Retina (tissue), 1 donor: ENCODE results near the gene FOXP1.
A peak's percentile ranks its signal among the peaks of the same experiment; 100 is the strongest.
"Not testable (repeated sequence)": the region's sequence is repeated elsewhere in the genome, so short reads cannot be mapped to it uniquely, and the experiment has no call there.

ENCODE experiments used
- DNase-seq: peaks from one replicate; pipeline ENCODE4 v3.0.0-alpha.2; 2016

The FOXP1 gene

DNA sequence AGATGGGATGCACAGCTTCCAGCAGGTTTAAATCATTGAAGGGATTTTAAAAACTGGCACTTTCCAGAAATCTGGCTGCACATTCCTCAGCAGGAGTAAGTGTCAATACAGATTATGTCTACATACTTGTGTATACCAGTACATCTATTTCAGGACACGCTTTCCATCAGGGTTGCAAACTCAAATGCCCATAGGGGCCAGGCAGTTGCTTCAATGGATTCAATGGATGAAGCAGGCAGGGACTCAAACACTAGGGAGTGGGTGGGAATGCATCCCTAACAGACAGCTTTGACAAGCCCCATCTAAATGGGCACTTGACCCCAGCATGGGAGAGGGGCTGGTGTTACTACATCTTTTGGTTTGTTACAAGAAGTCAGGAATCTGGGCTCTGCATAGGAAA is 136.8 kb downstream of the FOXP1 start:
- peak; percentile 41 for DNase-seq

DNA sequence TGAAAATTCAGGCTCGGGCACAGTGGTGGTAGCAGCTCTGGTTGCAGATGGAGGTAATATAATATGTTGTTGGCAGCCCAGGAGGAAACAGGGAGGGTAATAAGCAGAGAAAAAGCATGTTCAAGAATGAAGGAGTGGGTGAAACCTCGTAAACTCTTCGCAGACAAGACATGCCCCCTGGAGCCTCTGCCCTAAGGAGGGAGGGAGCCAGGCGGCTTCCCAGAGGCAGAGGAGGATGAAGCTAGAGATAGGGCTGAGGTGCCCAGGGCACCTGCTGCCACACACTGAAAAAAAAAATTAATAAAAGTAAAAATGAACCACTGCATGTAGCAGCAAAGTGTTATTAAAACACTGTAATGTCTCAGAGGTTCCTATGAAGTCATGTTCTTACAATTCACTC is 137.3 kb downstream of the FOXP1 start:
- DNase-seq, result no peak

DNA sequence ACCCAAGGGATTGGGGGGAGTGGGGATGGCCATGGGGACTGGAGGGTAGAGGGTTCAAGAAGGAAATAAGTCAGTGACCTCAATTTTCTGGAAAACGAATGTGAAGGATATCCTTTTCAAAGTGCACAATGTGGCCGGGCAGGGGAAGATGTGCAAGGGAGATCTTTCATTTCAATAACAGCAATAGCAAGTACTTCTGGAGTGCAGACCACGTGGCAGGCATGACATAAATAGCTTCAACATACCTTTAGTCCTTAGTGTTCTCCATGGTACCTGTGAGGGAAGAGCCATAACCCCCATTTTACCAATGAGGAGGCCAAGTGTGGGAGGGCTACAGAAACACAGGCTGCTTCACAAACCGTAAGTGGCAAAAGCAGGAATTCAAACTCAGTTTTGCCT is 138.7 kb downstream of the FOXP1 start:
- no peak for DNase-seq

DNA sequence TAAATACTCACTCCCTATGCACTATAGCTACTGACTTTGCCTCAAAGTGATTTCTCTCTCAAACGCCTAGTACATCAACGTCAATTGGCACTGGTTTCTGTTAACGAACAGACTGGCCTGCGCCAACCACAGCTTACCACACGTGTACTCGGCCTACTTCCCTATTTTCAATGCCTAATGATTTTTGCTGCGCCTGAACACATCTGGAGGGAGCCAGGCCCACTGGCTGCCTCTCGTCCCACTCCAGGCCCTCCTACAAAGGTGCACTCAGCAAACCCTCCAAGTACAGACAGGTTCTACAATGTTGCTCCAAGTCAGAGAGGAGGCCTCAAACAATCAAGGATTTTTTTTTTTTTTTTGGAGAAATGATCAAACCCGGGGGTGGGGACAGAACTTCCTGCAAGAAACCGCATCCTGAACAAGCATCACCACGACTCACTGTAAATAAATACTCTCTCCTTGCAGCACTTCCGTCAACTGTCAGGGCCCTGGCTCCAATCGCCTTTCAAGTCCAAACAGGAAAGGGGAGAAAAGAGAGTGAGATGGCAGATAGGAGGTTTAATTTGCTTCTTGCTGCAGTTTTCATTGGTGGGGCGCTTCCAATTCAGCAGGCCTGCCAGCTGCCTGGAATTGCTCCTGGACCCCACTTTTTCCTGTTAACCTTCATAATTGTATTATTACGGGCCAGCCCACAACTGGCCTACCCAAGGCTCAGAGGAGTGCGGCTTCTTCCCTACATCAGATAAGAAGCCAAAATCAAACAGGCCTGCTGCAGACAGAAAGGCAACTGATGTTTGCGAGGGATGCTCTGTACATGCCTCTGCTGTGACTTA is 139.3 kb downstream of the FOXP1 start:
- no peak for DNase-seq

DNA sequence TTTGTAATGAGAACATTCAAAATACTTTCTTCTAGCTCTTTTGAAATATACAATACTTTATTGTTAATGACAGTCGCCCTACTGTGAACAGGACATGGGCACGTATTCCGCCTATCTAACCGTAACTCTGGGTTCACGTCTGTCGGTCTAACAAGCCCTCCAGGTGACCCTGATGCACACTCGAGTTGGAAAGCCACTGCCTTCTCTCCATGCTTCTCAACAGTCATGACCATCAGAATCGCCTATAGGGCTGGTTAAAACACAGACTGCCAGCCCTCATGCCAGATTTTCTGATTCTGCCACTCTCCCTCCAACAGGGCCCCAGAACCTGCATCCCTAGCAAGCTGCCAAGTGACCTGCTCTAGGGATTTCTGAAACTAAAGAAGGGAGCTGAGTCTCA is 140.2 kb downstream of the FOXP1 start:
- no peak for DNase-seq

DNA sequence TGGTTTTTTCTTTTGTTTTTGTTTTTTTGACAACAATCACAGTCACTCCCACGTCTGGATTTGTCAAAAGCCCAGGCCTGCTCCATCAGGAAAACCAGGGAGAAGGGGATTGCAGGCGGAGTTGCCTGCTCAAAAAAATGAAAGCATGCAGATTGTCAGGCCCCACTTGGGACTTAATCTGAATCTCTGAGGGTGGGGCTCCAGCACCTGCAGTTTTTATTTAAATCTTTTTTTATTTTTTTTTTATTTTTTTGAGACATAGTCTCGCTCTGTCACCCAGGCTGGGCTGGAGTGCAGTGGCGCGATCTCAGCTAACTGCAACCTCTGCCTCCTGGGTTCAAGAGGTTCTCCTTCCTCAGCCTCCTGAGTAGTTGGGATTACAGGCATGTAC is 140.9 kb downstream of the FOXP1 start:
- no peak for DNase-seq

DNA sequence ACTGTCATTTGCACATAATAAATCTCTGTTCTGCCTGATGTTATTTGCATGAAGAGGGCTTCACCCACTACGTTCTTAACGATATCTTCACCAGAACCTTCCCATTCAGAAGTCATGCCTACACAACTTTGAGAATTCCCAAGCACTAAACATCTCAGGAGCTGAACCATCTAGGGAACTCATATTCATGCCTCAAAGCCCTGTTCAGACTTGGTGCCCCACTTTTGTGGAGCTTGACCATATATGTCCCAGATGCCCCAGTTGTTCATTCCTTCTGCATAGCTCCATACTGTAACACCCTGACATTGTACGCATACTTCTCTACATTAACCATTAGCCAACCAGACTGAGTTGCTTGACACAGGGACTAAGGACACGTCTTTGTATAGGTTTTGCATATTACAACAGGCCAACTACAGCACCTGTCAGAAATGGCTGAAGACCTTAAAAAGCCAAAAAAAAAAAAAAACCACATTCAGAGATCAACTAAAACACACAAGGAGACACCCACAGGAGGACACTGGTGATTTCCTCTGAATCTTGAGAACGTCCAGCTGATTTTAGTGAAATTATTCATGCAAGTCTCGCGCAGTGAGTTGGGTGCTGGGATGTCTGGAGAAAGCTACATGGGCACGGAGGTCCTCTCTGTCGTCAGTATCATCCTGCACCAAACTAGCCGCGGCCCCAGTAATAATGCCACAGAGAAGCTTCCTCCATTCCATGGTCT is 141.4 kb downstream of the FOXP1 start:
- DNase-seq, result no peak

DNA sequence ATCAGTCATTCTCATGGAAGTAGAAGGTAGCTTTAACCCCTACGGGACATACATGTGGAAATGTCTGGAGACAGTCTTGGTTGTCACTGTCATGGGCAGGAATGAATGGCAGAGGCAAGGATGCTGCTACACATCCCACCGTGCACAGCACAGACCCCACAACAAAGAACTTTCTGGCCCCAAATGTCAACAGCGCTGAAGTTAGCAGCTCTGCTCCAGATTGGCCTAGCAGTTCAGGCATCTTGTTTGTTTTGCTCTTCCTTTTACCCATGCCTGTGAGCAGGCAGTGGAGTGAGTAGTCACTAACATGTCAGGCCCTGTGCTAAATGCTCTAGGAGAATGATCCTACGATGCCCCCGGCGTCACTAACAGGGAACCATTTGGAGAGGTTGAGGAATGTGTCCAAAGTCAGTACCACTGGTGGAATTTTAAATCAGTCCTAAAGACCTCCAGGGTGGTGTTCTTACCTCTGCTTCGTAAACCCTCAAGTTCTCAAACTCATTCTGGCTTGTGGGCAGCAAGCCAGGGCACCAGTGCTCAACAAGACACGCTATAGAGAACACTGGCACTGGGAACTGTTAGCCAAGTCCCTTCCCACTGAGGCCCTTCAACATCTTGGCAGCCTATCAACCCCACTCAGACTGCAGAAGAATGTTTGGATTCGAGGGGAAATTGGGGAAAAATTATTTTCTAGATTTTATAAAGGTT is 142.2 kb downstream of the FOXP1 start:
- no peak for DNase-seq

DNA sequence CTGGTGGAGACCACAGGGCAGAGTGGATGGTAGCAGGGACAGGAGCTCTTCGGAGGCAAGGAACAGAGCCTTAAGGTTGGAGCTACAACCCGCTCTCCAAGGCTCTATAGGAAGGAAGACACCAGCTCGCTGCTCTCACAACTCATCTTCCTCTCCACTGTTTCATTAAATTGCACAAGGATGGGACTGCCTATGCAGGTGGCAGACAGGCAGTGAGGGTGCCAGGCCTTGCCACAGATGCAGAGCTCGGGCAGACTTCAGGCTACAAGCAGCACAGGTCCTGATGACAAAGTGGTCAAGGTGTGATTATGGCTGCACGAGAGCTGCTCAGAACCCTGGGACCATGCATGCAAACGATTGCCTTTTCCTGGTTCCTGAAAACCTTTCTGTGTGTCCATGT is 144.6 kb downstream of the FOXP1 start:
- no peak for DNase-seq

DNA sequence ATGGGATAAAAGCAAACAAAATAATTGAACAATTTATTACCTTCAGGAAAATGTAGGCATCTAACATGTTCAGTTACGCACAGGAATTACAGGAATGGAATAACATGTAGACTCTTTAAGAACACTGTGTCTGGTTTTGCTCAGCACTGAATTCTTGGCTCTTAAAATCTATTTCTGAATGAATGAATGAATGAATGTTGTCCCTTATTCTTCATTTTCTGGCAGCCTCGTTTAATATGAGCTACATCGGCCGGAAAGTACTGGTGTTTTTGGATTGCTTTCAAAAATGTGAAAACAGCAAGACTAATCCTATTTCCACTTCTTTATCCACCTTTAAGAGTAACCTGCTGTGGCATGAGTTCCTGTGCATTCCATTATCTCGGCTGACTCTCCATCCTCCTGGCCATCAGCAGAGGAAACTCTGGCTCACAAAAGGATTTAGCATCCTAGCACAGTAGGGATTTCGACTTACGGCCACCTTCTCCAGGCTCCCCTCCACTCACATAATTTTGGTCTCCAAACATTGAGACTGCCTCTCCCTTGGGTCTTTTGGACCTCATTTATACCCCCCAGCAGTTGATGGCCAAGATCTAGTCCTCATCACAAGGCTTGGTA is 145.3 kb downstream of the FOXP1 start:
- no peak for DNase-seq

DNA sequence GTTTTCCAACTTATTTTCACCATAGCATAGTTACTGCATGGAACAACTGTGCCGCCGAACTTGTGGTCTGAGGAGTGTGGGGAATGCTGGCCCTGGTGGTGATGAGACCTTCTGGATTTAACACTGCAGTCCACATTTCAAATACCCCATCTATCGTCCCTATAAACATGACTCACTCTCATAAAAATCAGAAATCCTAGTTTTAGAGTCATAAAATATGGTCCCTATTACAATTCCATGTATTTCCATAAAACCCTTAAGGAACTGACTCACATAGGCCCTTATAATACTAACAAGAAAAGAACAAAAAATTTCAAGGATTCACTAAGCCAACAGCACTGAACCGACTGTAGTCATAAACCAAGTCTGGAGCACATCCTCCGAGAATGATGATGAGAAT is 147.2 kb downstream of the FOXP1 start:
- no peak for DNase-seq

DNA sequence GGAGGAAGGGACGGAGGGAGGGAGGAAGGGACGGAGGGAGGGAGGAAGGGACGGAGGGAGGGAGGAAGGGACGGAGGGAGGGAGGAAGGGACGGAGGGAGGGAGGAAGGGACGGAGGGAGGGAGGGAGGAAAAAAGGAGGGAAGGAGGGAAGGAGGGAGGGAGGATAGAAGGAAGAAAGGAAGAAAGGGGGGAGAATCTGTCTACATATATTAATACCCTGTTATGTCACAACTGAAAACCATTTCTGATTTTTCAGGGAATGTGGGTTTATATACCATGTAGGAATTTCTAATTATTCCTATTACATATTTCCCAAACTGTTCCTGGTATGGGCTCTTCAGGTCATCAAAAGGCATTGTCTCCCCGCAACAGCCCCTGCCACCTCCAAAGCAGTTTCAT is 147.7 kb downstream of the FOXP1 start:
- DNase-seq, result not testable (repeated sequence)

DNA sequence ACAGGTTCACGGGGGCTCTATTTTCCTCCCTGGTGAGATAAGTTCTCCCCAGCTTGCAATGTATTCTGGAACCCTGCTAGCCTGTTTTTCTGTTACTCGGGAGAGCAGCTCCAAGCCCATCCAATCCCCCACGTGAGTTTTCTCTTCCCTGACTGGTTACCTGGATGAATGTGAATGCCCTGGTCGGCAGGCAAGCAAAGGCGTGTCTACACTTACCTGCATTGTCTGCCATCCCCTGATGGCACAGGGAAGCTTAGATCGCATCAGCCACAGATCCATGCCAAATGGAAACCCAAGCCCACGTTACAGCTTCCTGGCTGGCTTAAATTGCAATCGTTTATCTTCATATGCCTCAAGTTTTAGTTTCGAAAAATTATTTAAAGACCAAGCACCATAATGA is 149.9 kb downstream of the FOXP1 start:
- no peak for DNase-seq

DNA sequence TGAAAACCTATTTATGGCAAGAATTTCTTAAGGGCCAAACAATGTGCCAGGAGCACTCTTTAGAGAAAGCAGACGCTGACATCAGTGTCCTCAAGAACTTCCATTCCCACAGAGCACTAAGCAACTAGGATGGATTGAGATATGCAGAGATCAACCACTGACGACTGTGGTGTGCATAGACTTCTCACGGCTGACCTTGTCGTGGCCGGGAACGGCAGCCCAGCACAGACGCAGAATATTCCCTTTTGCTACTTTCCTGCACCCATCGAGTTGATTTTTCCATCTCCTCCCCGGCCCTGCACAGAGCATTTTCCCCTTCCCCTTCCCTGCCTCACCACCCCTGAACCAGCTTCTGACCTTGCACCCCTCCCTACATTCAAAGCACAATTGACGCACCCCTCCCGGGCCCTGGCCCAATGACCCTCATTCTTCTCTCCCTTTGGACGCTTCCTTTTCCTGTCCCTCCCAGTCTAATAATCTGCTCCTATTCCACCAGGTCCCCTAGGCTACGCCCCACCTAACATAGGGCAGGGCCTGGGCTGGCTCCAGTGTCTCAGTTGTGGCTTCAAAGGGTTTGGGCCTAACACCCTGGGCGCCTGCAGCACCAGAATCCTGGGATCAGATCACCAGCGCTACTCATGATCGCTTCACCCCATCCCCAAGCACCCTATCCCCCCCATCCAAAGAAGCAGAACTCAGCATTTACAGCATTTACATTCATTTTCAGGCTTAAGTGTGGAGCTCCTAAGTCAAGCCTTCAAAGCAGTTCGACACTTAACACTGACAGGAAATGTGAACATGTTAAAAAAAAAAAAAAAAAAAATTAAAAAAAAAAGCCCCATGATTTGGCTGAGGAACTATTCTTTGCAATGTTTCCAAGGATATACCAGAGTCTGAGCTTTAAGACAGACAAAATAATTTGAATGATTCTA is 151.2 kb downstream of the FOXP1 start:
- DNase-seq, result no peak

DNA sequence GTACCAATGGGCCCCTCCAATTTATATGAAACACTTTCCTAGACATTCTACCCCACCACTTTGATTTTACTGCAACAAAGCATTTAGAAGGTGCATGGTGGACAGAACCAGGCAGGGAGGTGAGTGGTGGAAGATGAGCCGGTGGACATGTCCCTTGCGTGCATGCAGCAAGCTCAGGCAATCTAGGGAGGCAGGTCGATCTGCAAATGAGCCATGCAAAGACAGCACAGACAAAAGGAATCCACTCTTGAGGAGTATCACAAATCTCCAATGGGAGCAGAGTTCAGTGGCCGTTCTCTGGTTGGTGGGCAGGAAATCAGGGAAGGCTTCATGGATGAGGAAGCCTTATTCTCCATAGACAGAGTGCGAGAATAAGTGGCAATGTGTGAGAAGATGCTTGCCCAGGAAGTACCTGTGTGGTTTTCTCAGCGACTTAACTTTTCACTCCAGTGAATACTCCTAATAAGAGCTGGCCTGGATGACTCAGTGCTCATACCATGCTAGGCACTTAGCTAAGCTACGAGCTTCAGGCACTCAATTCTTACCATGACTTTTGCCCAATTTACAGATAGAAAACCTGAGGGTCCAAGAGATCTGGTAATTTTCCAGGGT is 152.5 kb downstream of the FOXP1 start:
- DNase-seq, result no peak

DNA sequence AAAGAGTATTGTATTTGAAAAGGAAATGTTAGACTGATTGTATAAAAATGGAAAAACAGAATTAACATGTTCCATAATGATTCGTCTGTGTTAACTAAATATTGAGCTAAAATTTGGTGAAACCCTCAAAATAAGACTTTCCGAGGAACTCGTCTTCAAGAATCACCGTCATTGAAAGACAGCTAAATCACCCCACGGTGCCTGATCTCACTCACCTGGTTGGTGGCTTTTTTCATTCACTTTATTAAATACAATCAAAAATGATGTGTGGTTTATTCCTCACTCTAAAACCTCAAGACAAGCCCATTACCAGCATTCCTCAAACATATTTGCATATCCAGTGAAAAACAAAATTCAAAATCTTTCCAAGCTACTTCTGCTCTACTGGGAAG is 153.9 kb downstream of the FOXP1 start:
- no peak for DNase-seq

DNA sequence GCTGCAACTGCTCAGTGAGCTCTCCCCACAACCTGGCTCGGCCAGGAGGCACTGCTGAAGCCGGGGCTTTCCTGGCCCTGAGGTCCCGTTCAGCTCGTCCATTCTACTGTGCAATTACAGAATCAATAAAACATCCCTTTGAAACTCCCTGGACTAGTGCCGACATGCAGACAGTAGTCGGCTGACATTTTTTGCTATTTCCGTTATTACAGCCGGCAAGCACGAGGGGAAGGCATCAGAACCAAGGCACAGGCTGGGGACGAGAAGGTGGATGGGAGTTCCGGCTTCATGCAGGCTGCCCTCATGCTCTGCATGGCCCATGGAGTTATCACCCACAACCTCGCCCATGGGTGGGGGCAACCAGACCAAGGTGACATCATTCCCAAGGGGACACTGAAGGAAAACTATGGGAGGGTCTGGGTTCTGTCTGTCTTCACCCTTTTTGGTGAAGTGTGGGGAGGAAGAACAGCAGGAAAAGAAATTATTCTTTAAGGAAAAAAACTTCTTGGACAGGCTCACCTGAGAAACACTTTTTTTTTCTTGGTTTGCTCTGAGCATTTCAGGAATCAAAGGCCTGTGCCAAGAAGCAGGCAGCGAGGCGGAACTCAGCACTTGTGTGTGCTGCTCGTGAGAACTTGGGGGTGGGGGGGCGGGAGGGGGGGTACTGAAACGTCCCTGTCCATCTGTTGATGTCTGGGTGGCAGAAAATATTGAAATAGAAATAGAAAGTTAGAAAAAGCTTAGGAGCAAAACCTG is 154.5 kb downstream of the FOXP1 start:
- peak; percentile 36 for DNase-seq

DNA sequence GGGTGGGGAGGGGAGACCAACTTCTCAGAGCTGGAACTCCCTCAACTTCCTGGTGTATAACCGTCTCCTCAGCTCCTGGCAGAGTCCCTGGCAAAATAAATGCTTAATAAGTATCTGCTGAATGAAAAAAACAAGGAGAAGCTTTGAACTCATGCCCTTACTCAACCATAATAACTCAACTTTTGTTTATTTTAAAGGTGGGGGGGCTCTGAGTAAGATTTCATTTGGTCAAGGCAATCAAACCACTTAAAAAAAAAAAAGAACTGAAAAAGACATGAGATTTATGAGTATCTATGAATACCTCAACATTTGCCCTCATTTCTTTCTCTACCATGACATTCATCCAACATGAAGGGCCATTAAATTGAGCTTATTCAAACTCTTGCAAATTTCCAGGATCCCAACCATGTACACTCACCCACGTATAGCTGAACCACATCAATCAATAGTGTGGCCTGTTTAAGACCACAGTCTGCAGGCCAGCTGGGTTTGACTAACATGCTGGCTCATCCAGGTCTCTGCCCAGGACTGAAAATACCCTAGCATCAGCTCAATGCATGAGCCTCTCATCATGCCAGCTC is 157.9 kb downstream of the FOXP1 start:
- no peak for DNase-seq

DNA sequence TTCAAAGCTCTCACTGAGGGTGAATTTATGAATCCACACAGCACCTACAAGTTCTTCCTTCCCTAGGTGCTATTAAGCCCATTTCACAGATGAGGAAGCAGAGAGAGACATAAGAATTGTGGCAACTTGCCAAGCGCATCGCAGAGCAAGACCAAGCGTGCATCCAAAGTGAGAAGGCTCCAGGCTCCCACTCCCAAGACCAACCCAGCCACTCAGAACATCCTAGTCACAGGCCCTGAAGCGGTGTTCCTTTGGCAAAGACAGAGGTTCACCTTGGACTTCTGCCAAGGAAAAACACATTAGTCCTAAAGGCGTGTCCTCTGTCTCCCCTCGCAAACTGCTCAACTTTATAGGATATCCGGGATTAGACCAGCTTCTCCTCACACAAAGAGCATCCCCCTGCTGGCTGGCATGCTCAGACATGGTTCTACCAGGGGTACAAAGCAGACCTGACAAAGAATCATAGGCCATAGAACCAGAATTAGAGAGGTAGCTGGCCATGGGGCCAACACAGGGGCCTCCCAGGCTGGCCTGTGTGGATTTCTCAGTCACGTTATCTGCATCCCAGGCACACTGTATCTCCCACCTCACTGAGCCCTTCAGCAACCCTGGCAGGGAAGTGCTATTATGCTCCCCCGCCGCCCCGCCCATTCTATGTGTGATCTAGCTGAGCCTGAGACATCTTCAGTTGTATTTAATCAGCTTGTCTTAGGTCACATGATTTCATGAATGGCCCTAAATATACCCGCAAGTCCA is 160.2 kb downstream of the FOXP1 start:
- no peak for DNase-seq
